IgD-negative memory B cell (primary cell): Measurements from ENCODE around the gene PRRC2B. TPM values are rescaled to one million over a fixed set of nuclear protein-coding genes. Genes with fewer than 3 reads are reported as not detected.
A peak's percentile ranks its signal among the peaks of the same experiment; 100 is the strongest.

ENCODE experiments used
- H3K27ac Mint-ChIP-seq, 3 donors: one replicate each; pipeline ENCODE4 v1.8.0; 2020 to 2022; ENCODE audit warnings: mild to moderate bottlenecking in 3 of 3, mixed read lengths in 3 of 3, moderate library complexity in 1 of 3
- H3K27me3 Mint-ChIP-seq: one replicate; pipeline ENCODE4 v1.8.0; 2021; ENCODE audit warnings: mixed read lengths
- H3K36me3 Mint-ChIP-seq: one replicate; pipeline ENCODE4 v1.8.0; 2020; ENCODE audit warnings: mild to moderate bottlenecking, mixed read lengths
- H3K4me1 Mint-ChIP-seq, 3 donors: one replicate each; pipeline ENCODE4 v1.8.0; 2020 to 2022; ENCODE audit warnings: mixed read lengths in 3 of 3, mild to moderate bottlenecking in 1 of 3
- H3K4me3 Mint-ChIP-seq, 4 donors: one replicate each; pipeline ENCODE4 v1.8.0; 2020 to 2022; ENCODE audit warnings: mild to moderate bottlenecking in 4 of 4, mixed read lengths in 4 of 4, moderate library complexity in 3 of 4
- H3K9me3 Mint-ChIP-seq, 3 donors: one replicate each; pipeline ENCODE4 v1.8.0; 2020 to 2021; ENCODE audit warnings: mixed read lengths in 3 of 3, mild to moderate bottlenecking in 1 of 3
- polyA plus RNA-seq: library from polyadenylated mRNA; unstranded; fragments of 300-500 nt; fragmentation: Illumina TruSeq; gene quantifications from one replicate; pipeline ENCODE4 v1.2.3, GENCODE V29; 2021

The PRRC2B gene
- polyA plus RNA-seq, 1 donor from 2014 or later, result 34.1 TPM

GRCh38 chr9:131409458-131409992 is 15.6 kb downstream of the PRRC2B start:
- H3K4me3 Mint-ChIP-seq, result peak overlapping the region in 2 of 4 donors; percentile 66 to 82
- H3K36me3 Mint-ChIP-seq, result peaks cover 5% of the 10 kb centered on the region
- peaks cover 2% of the 10 kb centered on the region for H3K27me3 Mint-ChIP-seq
- peak overlapping the region; percentile 63 to 83 (median 81) for H3K27ac Mint-ChIP-seq
- H3K9me3 Mint-ChIP-seq, result no peaks in the 10 kb centered on the region
- peaks cover 66 to 71% (median 69%) of the 10 kb centered on the region in 3 donors for H3K4me1 Mint-ChIP-seq

GRCh38 chr9:131410044-131410491 is 16.2 kb downstream of the PRRC2B start:
- H3K27me3 Mint-ChIP-seq, result peaks cover 2% of the 10 kb centered on the region
- H3K9me3 Mint-ChIP-seq, result no peaks in the 10 kb centered on the region
- peaks cover 64 to 70% (median 65%) of the 10 kb centered on the region in 3 donors for H3K4me1 Mint-ChIP-seq
- H3K36me3 Mint-ChIP-seq, result peaks cover 3% of the 10 kb centered on the region
- H3K27ac Mint-ChIP-seq, result peak overlapping the region; percentile 63 to 83 (median 81)
- H3K4me3 Mint-ChIP-seq, result peak overlapping the region in 2 of 4 donors; percentile 80 to 82

DNA sequence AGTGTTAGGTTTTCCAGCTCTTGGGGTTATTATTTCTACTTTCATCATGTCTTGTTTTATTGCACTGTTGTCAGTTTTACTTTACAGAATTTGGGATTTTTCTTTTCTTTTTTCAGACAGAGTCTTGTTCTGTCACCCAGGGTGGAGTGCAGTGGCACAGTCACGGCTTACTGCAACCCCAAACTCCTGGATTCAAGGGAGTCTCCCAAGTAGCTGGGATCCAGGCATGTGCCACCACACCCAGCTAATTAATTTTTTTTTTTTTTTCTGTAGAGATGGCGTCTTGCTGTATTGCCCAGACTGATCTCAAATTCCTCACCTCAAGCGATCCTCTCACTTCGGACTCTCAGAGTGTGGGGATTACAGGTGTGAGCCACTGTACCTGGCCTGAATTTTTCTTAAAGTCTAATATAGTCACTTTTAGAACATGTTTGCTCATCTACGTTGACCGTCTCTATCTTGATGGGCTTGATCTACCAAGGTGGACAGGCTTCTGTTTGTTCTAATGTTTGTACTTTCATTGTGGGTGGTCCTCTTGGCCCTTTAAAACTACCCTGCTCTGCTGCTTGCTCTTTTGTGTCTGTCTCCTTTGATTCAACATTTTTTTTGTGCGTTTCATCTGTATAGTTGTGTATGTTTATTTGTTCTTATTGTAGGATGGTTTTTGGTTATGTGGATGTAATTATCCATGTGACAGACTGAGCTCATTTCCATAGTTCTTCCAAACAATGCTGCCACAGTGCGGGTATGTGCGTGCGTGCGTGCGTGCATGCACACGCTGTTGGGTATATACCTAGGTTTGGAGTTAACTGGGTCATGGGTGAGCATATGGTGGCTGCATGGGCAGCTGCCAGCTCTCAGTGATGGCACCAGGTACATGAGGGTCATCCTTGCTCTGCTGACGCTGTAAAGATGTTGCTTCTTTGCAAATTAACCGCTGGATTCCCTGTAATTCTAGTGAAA is 18.1 kb downstream of the PRRC2B start:
- peak overlapping the region in 1 of 4 donors; percentile 7 for H3K4me3 Mint-ChIP-seq
- H3K36me3 Mint-ChIP-seq, result peaks cover 3% of the 10 kb centered on the region
- H3K4me1 Mint-ChIP-seq, result peaks cover 60 to 66% (median 65%) of the 10 kb centered on the region in 3 donors
- H3K27ac Mint-ChIP-seq, result peak overlapping the region in 2 of 3 donors; percentile 40 to 80
- H3K27me3 Mint-ChIP-seq, result no peaks in the 10 kb centered on the region
- no peaks in the 10 kb centered on the region for H3K9me3 Mint-ChIP-seq

GRCh38 chr9:131416509-131416908 is 22.6 kb downstream of the PRRC2B start:
- peaks cover 58 to 69% (median 65%) of the 10 kb centered on the region in 3 donors for H3K4me1 Mint-ChIP-seq
- no peaks in the 10 kb centered on the region for H3K36me3 Mint-ChIP-seq
- no peaks in the 10 kb centered on the region for H3K27me3 Mint-ChIP-seq
- H3K4me3 Mint-ChIP-seq, result peak overlapping the region in 2 of 4 donors; percentile 12 to 91
- no peaks in the 10 kb centered on the region for H3K9me3 Mint-ChIP-seq
- H3K27ac Mint-ChIP-seq, result peak overlapping the region; percentile 75 to 82 (median 76)

GRCh38 chr9:131417264-131418142 is 23.6 kb downstream of the PRRC2B start:
- Mint-ChIP-seq H3K9me3 (no peaks in the 10 kb centered on the region), H3K36me3 (no peaks in the 10 kb centered on the region), H3K27me3 (no peaks in the 10 kb centered on the region), H3K4me3 (peak overlapping the region; percentile 38 to 91 (median 62)), H3K4me1 (peaks cover 59 to 67% (median 65%) of the 10 kb centered on the region in 3 donors), H3K27ac (peak overlapping the region; percentile 75 to 82 (median 81))

- Mint-ChIP-seq H3K36me3 (no peaks in the 10 kb centered on the region), H3K27me3 (no peaks in the 10 kb centered on the region), H3K4me3 (peak overlapping the region in 3 of 4 donors; percentile 38 to 91 (median 84)), H3K9me3 (no peaks in the 10 kb centered on the region), H3K27ac (peak overlapping the region; percentile 75 to 82 (median 81)), H3K4me1 (peaks cover 63 to 76% (median 74%) of the 10 kb centered on the region in 3 donors)
Observed at GRCh38 chr9:131418143-131419025, 24.5 kb downstream of the PRRC2B start.

GRCh38 chr9:131419026-131419614 is 25.2 kb downstream of the PRRC2B start:
- Mint-ChIP-seq H3K27me3 (no peaks in the 10 kb centered on the region), H3K36me3 (no peaks in the 10 kb centered on the region), H3K4me1 (peaks cover 62 to 72% (median 71%) of the 10 kb centered on the region in 3 donors), H3K9me3 (no peaks in the 10 kb centered on the region), H3K4me3 (peak overlapping the region in 2 of 4 donors; percentile 8 to 91), H3K27ac (peak overlapping the region in 2 of 3 donors; percentile 67 to 82)

GRCh38 chr9:131419716-131420115 is 25.8 kb downstream of the PRRC2B start:
- H3K27me3 Mint-ChIP-seq, result no peaks in the 10 kb centered on the region
- peak overlapping the region in 1 of 4 donors; percentile 55 for H3K4me3 Mint-ChIP-seq

DNA sequence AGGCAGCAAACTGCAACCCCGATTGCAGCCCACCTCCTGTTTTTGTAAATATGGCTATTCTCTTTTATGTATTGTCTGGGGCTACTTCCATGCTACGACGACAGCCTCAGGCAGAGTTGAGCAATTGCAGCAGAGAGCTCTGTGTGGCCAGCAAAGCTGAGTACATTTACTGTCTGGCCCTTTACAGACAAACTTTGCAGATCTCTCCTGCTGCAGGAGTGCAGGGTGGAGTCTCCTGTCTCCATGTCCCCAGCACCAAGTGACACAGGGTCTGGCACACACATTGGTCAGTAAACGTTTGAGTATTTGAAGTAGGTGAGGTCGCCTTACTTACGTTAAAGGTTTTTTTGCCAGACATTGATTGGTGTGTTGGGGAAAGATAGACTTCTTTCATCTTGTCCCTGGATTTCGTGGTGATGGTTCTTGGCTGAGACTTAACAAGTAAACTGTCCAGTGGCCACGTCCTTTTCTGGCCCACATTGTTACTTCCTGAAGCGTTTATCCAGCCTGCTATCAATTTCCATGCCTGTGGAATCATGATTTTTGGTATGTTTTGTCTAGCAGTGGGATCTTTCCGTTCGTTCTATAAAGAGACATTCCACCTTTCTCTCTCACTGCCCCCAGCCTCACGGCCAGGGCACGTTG is 27.2 kb downstream of the PRRC2B start:
- Mint-ChIP-seq H3K9me3 (no peaks in the 10 kb centered on the region), H3K27me3 (no peaks in the 10 kb centered on the region), H3K27ac (peak overlapping the region in 1 of 3 donors; percentile 16), H3K4me1 (peaks cover 48 to 65% (median 62%) of the 10 kb centered on the region in 3 donors), H3K4me3 (peak overlapping the region in 1 of 4 donors; percentile 73), H3K36me3 (no peaks in the 10 kb centered on the region)

More at GRCh38 chr9:131419716-131420115, 25.8 kb downstream of the PRRC2B start:
- Mint-ChIP-seq H3K36me3 (no peaks in the 10 kb centered on the region), H3K4me1 (peaks cover 59 to 70% (median 67%) of the 10 kb centered on the region in 3 donors), H3K9me3 (no peaks in the 10 kb centered on the region), H3K27ac (peak overlapping the region in 2 of 3 donors; percentile 5 to 51)

DNA sequence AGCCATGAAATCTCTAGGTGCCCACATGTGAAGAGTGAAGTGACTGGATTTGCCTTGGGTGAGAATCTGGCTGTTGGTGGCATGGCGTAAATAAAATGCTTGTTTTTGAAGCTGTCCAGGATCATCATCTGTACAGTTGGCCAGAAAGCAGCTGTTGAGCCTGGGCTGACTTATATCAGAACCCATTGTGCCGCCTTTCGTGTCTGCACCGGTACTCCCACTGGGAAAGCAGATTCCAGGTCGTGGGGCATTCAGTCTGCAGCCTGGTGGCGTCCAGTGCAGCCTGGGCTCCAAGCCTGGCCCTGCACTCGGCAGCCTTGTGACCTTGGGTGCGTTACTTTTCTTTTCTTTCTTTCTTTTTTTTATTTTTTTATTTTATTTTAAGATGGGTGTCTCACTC is 27.8 kb downstream of the PRRC2B start:
- Mint-ChIP-seq H3K27ac (peak overlapping the region in 1 of 3 donors; percentile 16), H3K9me3 (no peaks in the 10 kb centered on the region), H3K36me3 (no peaks in the 10 kb centered on the region), H3K4me3 (no peak overlapping the region), H3K4me1 (peaks cover 44 to 63% (median 56%) of the 10 kb centered on the region in 3 donors), H3K27me3 (no peaks in the 10 kb centered on the region)

GRCh38 chr9:131422241-131422792 is 28.4 kb downstream of the PRRC2B start:
- Mint-ChIP-seq H3K9me3 (no peaks in the 10 kb centered on the region), H3K36me3 (no peaks in the 10 kb centered on the region), H3K27ac (peak overlapping the region; percentile 67 to 95 (median 74)), H3K4me3 (peak overlapping the region in 1 of 4 donors; percentile 61), H3K27me3 (no peaks in the 10 kb centered on the region), H3K4me1 (peaks cover 44 to 62% (median 56%) of the 10 kb centered on the region in 3 donors)

DNA sequence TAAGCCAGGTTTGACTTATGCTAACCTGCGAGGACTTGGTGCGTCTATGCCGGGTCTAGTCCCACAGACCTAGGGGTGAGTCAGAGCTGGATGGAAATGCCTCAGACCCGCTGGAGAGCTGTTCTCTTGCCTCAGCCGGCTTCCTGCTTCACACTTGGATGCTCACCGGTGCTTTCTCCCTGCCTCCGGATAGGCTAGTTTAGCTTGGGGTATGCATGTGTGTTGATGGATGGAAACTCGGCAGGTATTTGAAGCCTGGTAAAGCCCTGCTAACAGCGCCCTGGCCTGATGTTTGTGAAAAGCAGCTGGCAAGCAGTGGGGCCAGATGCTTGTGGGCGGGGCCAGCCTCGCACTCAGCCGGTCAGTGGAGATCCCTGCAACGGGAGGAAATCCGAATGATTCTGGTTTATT is 29.3 kb downstream of the PRRC2B start:
- H3K27ac Mint-ChIP-seq, result peak overlapping the region; percentile 67 to 95 (median 87)
- H3K4me1 Mint-ChIP-seq, result peaks cover 41 to 56% (median 53%) of the 10 kb centered on the region in 3 donors
- H3K36me3 Mint-ChIP-seq, result no peaks in the 10 kb centered on the region
- H3K9me3 Mint-ChIP-seq, result no peaks in the 10 kb centered on the region
- H3K27me3 Mint-ChIP-seq, result no peaks in the 10 kb centered on the region
- peak overlapping the region; percentile 17 to 84 (median 42) for H3K4me3 Mint-ChIP-seq
